Stimulated activated naive CD4-positive, alpha-beta T cell treated with Interleukin-2 at 50 U/mL for 16 hours (primary cell): ENCODE results near the gene WBP1L.
"Not testable (repeated sequence)": the region's sequence is repeated elsewhere in the genome, so short reads cannot be mapped to it uniquely, and the experiment has no call there.

Experiments used
- DNase-seq: peaks from one replicate; lab custom pipeline; 2025; lab: John Stamatoyannopoulos, UW

Gene WBP1L

GRCh38 chr10:102811346-102811745, 67.6 kb downstream of the WBP1L start:
- no peak for DNase-seq

DNA sequence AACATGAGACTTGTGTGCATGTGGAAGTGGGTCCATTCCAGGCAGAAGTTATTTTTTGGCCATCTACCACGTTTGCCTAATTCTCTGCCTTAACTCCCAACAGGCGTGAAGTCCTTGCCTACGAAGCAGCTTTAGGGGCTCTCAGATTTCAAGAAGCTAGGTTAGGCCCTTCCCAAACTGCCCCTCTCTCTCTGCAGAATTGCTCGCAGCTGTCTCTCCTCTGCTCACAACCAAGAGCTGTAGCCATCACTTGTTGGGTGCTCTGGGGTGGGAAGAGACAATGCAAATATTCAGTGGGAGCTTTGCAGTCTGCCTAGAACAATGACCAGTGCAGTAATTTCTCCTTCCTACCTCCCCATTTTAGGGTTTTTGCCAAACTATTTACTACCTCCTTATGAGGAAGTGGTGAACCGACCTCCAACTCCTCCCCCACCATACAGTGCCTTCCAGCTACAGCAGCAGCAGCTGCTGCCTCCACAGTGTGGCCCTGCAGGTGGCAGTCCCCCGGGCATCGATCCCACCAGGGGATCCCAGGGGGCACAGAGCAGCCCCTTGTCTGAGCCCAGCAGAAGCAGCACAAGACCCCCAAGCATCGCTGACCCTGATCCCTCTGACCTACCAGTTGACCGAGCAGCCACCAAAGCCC, 68.6 kb downstream of the WBP1L start:
- no peak for DNase-seq

DNA sequence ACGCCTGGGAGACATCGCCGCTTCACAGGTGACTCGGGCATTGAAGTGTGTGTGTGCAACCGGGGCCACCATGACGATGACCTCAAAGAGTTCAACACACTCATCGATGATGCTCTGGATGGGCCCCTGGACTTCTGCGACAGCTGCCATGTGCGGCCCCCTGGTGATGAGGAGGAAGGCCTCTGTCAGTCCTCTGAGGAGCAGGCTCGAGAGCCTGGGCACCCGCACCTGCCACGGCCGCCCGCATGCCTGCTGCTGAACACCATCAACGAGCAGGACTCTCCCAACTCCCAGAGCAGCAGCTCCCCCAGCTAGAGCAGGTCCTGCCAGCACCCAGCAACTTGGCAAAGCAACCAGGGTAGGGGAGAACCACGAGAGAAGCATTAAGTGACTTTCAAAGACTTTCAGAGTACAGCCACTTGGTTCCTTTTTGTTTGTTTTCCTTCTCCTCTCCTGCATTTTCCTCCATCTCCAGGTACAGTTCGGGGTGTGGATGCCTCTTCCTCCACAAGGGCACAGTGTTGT, 69.3 kb downstream of the WBP1L start:
- no peak for DNase-seq

DNA sequence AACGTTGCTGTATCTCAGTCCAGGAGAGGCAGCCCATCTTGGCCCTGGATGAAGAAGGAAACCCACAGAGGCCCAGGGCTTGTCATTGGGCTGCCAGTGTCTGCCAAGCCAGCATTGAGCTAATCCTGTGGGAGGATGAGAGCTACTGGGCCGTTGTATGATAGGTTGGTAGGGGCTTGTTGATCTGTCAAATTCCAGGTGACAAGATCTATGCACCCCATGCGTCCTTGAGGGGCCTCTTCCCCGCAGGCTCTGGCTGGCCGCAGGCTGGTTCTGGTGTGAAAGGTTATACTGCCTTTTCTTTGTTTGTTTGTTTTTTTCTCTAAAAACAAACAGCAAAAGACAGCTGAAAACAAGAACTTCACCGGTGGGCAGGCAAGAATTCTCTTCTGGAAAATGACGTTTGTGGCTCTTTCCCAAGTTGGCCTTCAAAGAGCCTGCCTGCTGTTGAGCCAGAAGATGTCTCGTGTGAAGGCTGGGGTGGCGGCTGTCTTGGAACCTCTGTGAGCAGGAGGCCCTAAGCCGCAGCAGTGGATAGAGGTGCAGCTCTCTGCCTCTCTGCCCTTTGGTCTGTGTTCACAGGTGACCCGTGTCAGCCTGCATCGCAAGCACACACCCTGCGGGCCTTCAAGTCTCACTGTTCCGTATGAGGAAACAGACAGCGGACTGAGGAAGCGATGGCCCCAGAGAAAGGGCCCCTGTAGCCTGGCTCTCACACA, 70.1 kb downstream of the WBP1L start:
- no peak for DNase-seq

GRCh38 chr10:102814453-102814871, 70.7 kb downstream of the WBP1L start:
- no peak for DNase-seq

GRCh38 chr10:102814873-102815661, 71.3 kb downstream of the WBP1L start:
- no peak for DNase-seq

DNA sequence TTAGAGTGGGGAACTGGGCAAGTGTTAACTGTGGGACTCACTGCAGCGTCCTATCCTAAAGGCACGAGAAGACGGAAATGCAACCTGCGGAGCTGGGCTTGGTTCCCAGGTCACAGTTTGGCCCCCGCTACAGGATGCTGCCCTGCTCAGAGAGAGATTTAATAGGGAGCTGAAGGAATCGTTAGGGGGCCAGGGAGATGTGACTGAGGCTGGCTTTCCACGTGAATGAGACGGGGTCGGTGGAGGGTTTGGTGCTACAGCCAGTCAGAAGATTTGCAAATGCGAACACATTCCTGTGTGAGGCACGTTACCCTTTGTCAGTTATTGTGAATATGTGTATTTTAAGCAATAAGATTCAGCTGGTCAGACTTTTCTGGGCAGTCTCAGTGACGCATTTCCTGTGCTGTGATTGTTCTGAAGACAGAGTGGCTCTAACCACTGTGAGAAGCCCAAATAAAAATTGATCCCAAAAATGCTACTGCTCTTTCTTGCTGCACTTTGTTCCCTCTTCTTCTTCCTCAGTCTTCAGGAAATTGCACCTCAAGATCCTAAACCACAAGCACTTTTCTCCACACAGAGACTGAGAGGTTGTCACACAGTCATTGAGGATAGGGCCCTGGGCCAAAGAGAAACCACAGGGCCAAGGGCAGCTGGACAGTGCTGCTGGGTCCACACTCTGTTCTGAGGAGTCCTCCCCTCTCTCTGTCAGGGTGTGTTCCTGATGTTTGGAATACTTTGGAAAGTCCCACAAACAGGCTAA, 72.2 kb downstream of the WBP1L start:
- no peak for DNase-seq

GRCh38 chr10:102817175-102817574, 73.4 kb downstream of the WBP1L start:
- DNase-seq, result no peak

GRCh38 chr10:102819054-102819453, 75.3 kb downstream of the WBP1L start:
- no peak for DNase-seq

GRCh38 chr10:102820008-102820407, 76.3 kb downstream of the WBP1L start:
- not testable (repeated sequence) for DNase-seq

DNA sequence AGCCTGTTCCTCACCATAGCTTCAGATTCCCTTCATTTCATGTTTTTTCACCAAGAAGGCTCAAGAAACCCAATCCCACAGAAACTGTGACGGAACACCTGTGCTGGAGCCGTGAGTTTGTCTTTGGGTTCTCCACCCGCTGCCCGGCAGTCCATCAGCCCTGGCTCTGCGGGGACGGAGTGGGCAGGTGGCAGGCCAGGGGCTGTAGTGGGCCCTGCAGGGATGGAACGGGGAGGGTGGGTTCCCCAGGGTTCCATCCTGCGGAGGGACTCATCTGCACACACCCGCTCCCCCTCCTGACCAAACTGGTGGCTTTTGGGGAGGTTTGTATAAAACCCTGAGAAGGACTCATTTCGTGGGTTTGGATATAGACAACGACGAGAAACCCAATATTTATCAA, 78.5 kb downstream of the WBP1L start:
- DNase-seq, result no peak

- DNase-seq, result no peak
Observed at GRCh38 chr10:102824664-102825063, 80.9 kb downstream of the WBP1L start.

GRCh38 chr10:102826148-102826796, 82.5 kb downstream of the WBP1L start:
- no peak for DNase-seq

GRCh38 chr10:102827597-102827975, 83.8 kb downstream of the WBP1L start:
- DNase-seq, result no peak

GRCh38 chr10:102831322-102832071, 87.7 kb downstream of the WBP1L start:
- DNase-seq, result no peak

DNA sequence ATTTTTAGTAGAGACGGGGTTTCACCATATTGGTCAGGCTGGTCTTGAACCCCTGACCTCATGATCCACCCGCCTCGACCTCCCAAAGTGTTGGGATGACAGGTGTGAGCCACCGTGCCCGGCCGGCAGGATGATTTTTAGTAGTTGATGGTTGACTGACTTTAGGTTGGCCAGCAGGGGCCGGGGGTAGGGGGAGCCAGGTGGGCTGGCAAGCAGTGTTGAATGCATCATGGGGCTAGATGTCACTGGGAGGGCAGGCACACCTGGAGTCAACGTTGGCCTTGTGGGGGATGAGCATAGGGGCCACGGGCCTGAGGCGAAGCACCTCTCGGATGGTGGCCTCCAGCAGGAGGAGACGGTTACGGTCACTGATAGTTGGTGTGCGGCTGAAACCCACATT, 88.5 kb downstream of the WBP1L start:
- DNase-seq, result no peak

DNA sequence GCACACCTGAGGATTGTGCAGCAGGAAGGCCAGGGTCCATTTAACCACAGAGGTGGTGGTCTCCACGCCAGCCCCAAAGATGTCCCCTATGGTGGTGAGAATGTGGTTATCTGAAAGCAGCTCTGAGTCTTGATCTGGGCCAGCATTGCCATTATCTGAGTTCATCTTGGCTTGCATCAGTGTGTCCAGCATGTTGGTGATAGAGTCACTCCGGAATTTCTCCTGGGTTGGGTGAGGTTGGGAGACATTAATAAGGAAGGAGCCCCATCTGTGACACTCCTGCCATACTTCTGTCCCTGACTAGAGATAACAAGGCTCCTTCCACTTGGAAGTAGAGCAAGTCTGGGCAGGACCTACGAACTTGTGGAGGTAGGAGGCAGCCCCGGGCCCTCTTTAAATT, 89.2 kb downstream of the WBP1L start:
- DNase-seq, result no peak

- DNase-seq, result no peak
Observed at GRCh38 chr10:102834143-102834542, 90.4 kb downstream of the WBP1L start.

DNA sequence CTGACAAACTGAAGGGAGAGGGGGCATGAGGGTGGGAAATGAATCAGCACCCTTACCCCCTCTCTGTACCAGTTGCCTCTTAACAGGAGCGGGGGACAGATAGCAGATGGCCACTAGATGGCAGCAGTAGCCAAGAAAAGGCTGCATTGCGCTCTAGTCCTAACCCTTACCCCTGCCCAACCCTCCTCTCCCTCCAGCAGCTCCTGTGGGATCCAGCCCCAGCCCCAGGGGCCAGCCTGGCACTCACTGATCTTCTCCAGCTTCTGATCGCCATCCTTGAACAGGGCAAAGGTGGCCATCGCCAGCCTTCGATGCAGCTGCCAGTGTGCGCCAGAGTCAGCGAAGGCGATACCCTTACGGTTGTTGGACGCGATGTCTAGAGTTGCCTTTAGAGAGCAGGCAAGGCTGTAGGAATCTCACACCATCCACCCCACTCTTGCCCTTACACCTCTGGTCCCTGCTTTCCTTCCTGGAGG, 91.3 kb downstream of the WBP1L start:
- DNase-seq, result peak; percentile 58

- DNase-seq, result no peak
Observed at GRCh38 chr10:102837230-102837721, 93.5 kb downstream of the WBP1L start, which contains the start of gene CYP17A1. Gene CYP17A1 (minus strand): TSS chr10:102837413. CDS start chr10:102837361, 52 bp downstream.
